HepG2 (cell line): ENCODE measurements around the gene PDHA1. TPM values are rescaled to one million over a fixed set of nuclear protein-coding genes. Genes with fewer than 3 reads are reported as not detected.

Experiments used
- ATAC-seq: fragments of 200-7000 bp; cut with Tn5 transposase; 3 replicates; pipeline ENCODE4 v1.9.1; 2020; ENCODE audit warnings: mild to moderate bottlenecking, moderate library complexity
- BruUV-seq: library from RNA; stranded (reverse); fragments of 400-500 nt; replicated peaks from 2 replicates; lab custom pipeline; 2021; lab: Mats Ljungman, UMichigan
- CTCF ChIA-PET: fragments of 300-600 bp; formaldehyde crosslinking; extraction: SDS; loops from one replicate; lab custom pipeline; 2021; ENCODE audit warnings: low total read pairs, inconsistent platforms, low intra/inter-chr PET ratio; lab: Yijun Ruan, JAX
- POLR2A ChIA-PET: fragments of 350-600 bp; sonication (Branson Sonifier 250); formaldehyde crosslinking; loops from one replicate; lab custom pipeline; 2020; ENCODE audit warnings: antibody characterized with exemption, inconsistent platforms; lab: Yijun Ruan, JAX
- DNase-seq: peaks from one replicate; pipeline ENCODE4 v3.0.0-alpha.2; 2015; ENCODE audit warnings: low spot score
- FAIRE-seq: peaks from 3 replicates; lab custom pipeline; 2011; peaks lifted over from hg19 to GRCh38; lab: Jason Lieb, UNC
- H2AFZ ChIP-seq: one replicate; pipeline ENCODE4 v1.6.1; 2011; ENCODE audit warnings: low read length, inconsistent platforms
- H3K27ac ChIP-seq: fragments of 300-600 bp; 3 replicates; pipeline ENCODE4 v1.8.0; 2011; ENCODE audit warnings: mixed run types, mild to moderate bottlenecking, mixed read lengths, low read length, inconsistent platforms; ENCODE audit not compliant: insufficient read depth; ENCODE audit errors: extremely low read length
- H3K27me3 ChIP-seq, 2 experiments: fragments of 200-600 bp in 1 of 2; 2 replicates in 1 of 2; 3 replicates in 1 of 2; pipeline versions ENCODE4 v1.6.0 to v1.8.0; 2011; ENCODE audit warnings: low read length in 2 of 2, mild to moderate bottlenecking in 2 of 2, moderate library complexity in 2 of 2, inconsistent platforms in 1 of 2; ENCODE audit not compliant: insufficient read depth in 2 of 2, control insufficient read depth in 1 of 2
- H3K36me3 ChIP-seq, 2 experiments: fragments of 200-600 bp in 1 of 2; replicated peaks in 1 of 2; 2 replicates in 1 of 2; 3 replicates in 1 of 2; pipeline versions ENCODE4 v1.5.1 to v1.8.0; 2011; ENCODE audit warnings: low read length in 2 of 2, inconsistent platforms in 1 of 2; ENCODE audit not compliant: insufficient read depth in 2 of 2, control insufficient read depth in 1 of 2
- H3K4me1 ChIP-seq: 2 replicates; pipeline ENCODE4 v1.5.1; 2012; ENCODE audit warnings: low read length, inconsistent platforms; ENCODE audit not compliant: insufficient read depth
- H3K4me2 ChIP-seq: 2 replicates; pipeline ENCODE4 v1.6.0; 2011; ENCODE audit warnings: low read depth, low read length, inconsistent platforms
- H3K4me3 ChIP-seq, 3 experiments: fragments of 200-600 bp in 1 of 3; sonication (generic), shearing (Covaris generic) in 1 of 3; replicated peaks in 1 of 3; 2 replicates each; pipeline ENCODE4 v1.5.1; 2011 to 2016; ENCODE audit warnings: low read length in 3 of 3, inconsistent platforms in 2 of 3, low read depth in 2 of 3, mild to moderate bottlenecking in 2 of 3, control low read depth in 1 of 3, mixed read lengths in 1 of 3; ENCODE audit not compliant: insufficient read depth in 1 of 3
- H3K79me2 ChIP-seq: one replicate; pipeline ENCODE4 v1.6.1; 2011; ENCODE audit warnings: low read length, inconsistent platforms; ENCODE audit not compliant: insufficient read depth
- H3K9ac ChIP-seq: 2 replicates; pipeline ENCODE4 v1.6.0; 2011; ENCODE audit warnings: mild to moderate bottlenecking, low read depth, low read length, inconsistent platforms; ENCODE audit not compliant: insufficient read depth
- H3K9me3 ChIP-seq: 2 replicates; pipeline ENCODE4 v1.5.1; 2012; ENCODE audit warnings: mild to moderate bottlenecking, low read length
- H4K20me1 ChIP-seq: 2 replicates; pipeline ENCODE4 v1.6.0; 2011; ENCODE audit warnings: inconsistent platforms, mild to moderate bottlenecking, low read length, moderate library complexity; ENCODE audit not compliant: insufficient read depth
- BHLHE40 ChIP-seq: IDR thresholded peaks from 2 replicates; pipeline ENCODE4 v1.6.1; 2011; ENCODE audit warnings: low read length, improper control_type of control experiment
- KAT2B ChIP-seq: fragments of 150-350 bp; IDR thresholded peaks from 2 replicates; pipeline ENCODE4 v1.6.1; 2014; ENCODE audit warnings: low read depth, low read length, borderline replicate concordance
- NCOR1 ChIP-seq: fragments of 200-600 bp; sonication (generic); IDR thresholded peaks from 2 replicates; pipeline ENCODE4 v1.7.0; 2017; ENCODE audit warnings: antibody characterized with exemption, low read length, borderline replicate concordance
- REL ChIP-seq: sonication (generic); formaldehyde crosslinking; conservative IDR thresholded peaks from 2 replicates; pipeline ENCODE4 v1.8.0; 2022; ENCODE audit warnings: mild to moderate bottlenecking, missing genetic modification reagents, moderate library complexity
- SETDB1 ChIP-seq: sonication (generic); formaldehyde crosslinking; IDR thresholded peaks from 2 replicates; pipeline ENCODE4 v1.5.1; 2020; ENCODE audit warnings: missing genetic modification reagents, mild to moderate bottlenecking, borderline replicate concordance
- SNAPC2 ChIP-seq: sonication (generic); formaldehyde crosslinking; IDR thresholded peaks from 2 replicates; pipeline ENCODE4 v1.8.1; 2022; ENCODE audit warnings: mild to moderate bottlenecking, missing genetic modification reagents
- ZNF746 ChIP-seq: sonication (generic); formaldehyde crosslinking; IDR thresholded peaks from 2 replicates; pipeline ENCODE4 v1.8.0; 2022; ENCODE audit warnings: mild to moderate bottlenecking, missing genetic modification reagents
- WGBS: methylation state at CpG from one replicate; pipeline ENCODE4 v1.1.6; 2017; ENCODE audit warnings: low lambda C conversion rate; 5-methylcytosine and 5-hydroxymethylcytosine counted together
- in situ Hi-C: cut with HindIII; loops from 2 replicates; pipeline ENCODE4 v1.10.0; 2017; ENCODE audit warnings: low pct_unique_long_range_greater_than_20kb; ENCODE audit not compliant: extremely low pct_ligation_motif_present
- intact Hi-C: fragments of 100-400 bp; cut with micrococcal nuclease; formaldehyde crosslinking; loops from one replicate; pipeline ENCODE4 v1.10.0; 2022; ENCODE audit not compliant: unreplicated experiment
- polyA plus RNA-seq, 8 experiments: library from polyadenylated mRNA; depleted of rRNA in 3 of 8; stranded (reverse) in 7 of 8; unstranded in 1 of 8; fragments of >200 nt; fragmentation: Illumina TruSeq in 4 of 8; extraction: Trizol in 4 of 8; gene quantifications; 2 replicates each; pipeline versions ENCODE4 v1.2.1 to v1.2.3, GENCODE V29; 2011 to 2016; ENCODE audit warnings: low read depth in 4 of 8, missing spikeins in 1 of 8, mixed read lengths in 1 of 8; ENCODE audit not compliant: insufficient read depth in 1 of 8
- total RNA-seq, 5 experiments: library from RNA; depleted of rRNA; stranded (reverse); fragments of >200 nt; fragmentation: Illumina TruSeq; extraction: Trizol; gene quantifications; 2 replicates each; pipeline ENCODE4 v1.2.3, GENCODE V29; 2016; ENCODE audit warnings: low read depth in 1 of 5
- TF ChIP-seq, protein P1 (sequence below): IDR thresholded peaks from 2 replicates; pipeline ENCODE4 v1.6.1; 2012; ENCODE audit warnings: low read length, improper control_type of control experiment
- TF ChIP-seq, protein P2 (sequence below): sonication (generic); formaldehyde crosslinking; IDR thresholded peaks from 2 replicates; pipeline ENCODE4 v1.5.1; 2020; ENCODE audit warnings: missing genetic modification reagents, mild to moderate bottlenecking, borderline replicate concordance

Gene PDHA1
- total and polyA plus RNA-seq, 2 of the 13 experiments (the other 11 are each of a cell fraction or from before 2014, with no cell fraction given) = 177 to 249 TPM

DNA sequence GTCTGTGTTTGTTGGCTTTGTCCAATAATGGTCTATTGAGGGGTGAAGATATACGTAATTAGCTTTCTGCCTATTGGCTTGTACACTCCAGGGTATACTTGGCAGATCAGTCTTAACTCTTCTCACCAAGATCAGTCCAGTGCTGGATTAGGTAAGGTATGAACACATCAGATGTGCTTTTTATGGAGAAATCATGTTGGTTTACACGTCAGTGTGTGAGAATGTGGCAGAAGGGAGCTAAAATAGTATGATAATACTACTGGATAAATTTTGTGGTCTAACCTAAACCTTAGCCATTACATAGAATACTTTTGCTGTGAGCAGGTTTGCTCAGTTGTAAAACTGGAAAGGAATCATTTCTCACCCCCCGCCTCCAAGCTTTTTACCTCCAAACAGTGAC is 4.2 kb downstream of the PDHA1 start:
- 96% methylated on average over 3 of the region's 3 CpGs for WGBS
- TF ChIP-seq BHLHE40 = no peak
- no peak for TF ChIP-seq SETDB1 (CRISPR knock-in tag)
- no peak for TF ChIP-seq SNAPC2 (CRISPR knock-in tag)
- no peak for TF ChIP-seq KAT2B
- TF ChIP-seq, protein P1, sequence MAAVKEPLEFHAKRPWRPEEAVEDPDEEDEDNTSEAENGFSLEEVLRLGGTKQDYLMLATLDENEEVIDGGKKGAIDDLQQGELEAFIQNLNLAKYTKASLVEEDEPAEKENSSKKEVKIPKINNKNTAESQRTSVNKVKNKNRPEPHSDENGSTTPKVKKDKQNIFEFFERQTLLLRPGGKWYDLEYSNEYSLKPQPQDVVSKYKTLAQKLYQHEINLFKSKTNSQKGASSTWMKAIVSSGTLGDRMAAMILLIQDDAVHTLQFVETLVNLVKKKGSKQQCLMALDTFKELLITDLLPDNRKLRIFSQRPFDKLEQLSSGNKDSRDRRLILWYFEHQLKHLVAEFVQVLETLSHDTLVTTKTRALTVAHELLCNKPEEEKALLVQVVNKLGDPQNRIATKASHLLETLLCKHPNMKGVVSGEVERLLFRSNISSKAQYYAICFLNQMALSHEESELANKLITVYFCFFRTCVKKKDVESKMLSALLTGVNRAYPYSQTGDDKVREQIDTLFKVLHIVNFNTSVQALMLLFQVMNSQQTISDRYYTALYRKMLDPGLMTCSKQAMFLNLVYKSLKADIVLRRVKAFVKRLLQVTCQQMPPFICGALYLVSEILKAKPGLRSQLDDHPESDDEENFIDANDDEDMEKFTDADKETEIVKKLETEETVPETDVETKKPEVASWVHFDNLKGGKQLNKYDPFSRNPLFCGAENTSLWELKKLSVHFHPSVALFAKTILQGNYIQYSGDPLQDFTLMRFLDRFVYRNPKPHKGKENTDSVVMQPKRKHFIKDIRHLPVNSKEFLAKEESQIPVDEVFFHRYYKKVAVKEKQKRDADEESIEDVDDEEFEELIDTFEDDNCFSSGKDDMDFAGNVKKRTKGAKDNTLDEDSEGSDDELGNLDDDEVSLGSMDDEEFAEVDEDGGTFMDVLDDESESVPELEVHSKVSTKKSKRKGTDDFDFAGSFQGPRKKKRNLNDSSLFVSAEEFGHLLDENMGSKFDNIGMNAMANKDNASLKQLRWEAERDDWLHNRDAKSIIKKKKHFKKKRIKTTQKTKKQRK = no peak
- no peak for TF ChIP-seq NCOR1
- no peak for TF ChIP-seq REL (CRISPR knock-in tag)
- TF ChIP-seq, protein P2, sequence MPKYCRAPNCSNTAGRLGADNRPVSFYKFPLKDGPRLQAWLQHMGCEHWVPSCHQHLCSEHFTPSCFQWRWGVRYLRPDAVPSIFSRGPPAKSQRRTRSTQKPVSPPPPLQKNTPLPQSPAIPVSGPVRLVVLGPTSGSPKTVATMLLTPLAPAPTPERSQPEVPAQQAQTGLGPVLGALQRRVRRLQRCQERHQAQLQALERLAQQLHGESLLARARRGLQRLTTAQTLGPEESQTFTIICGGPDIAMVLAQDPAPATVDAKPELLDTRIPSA (CRISPR knock-in tag) = no peak
- no peak for TF ChIP-seq ZNF746 (CRISPR knock-in tag)
- TF ChIP-seq, all 625 proteins: peak for 0
- peaks cover 0 to 15% of the 10 kb centered on the region in 2 experiments; a peak in 2 of 5 replicates for H3K36me3 ChIP-seq
- ChIA-PET CTCF (no interaction called here), POLR2A (no interaction called here)
- no peaks in the 10 kb centered on the region for H3K9me3 ChIP-seq
- DNase-seq = no peak
- no peaks in the 10 kb centered on the region; a peak in 1 of 5 replicates for H3K27me3 ChIP-seq
- H3K9ac ChIP-seq = no peak overlapping the region
- no peaks in the 10 kb centered on the region for H4K20me1 ChIP-seq
- 0 out of 2 replicates have a peak, but pooled peaks cover 6% of the 10 kb centered on the region for H3K4me1 ChIP-seq
- FAIRE-seq = no peak
- no peak overlapping the region for H3K27ac ChIP-seq
- no peak for ATAC-seq
- BruUV-seq = no TSS peak
- H3K4me3 ChIP-seq = no peak overlapping the region
- in situ Hi-C loops = loop anchor here (25.0 kb wide), 1 partner anchor 411 kb away; no protein-coding TSS in a partner anchor
- H3K79me2 ChIP-seq = peaks cover 31% of the 10 kb centered on the region
- H2AFZ ChIP-seq = no peak overlapping the region
- intact Hi-C loops = no loop called here
- H3K4me2 ChIP-seq = no peak overlapping the region
